CD14-positive monocyte (primary cell): ENCODE measurements around the gene MYOZ2. TPM values are rescaled to one million over a fixed set of nuclear protein-coding genes. Genes with fewer than 3 reads are reported as not detected.

Experiments used
- DNase-seq, 3 donors: peaks; one replicate each; pipeline ENCODE4 v3.0.0-alpha.2; 2011 to 2022
- H2AFZ ChIP-seq: 2 replicates; pipeline ENCODE4 v1.6.0; 2012; ENCODE audit warnings: mild to moderate bottlenecking, low read depth, low read length, inconsistent platforms; ENCODE audit not compliant: insufficient read depth, poor library complexity, severe bottlenecking
- H3K27ac ChIP-seq, 2 donors: 1 replicate in 1 of 2; 2 replicates in 1 of 2; pipeline ENCODE4 v1.5.1; 2012 to 2013; ENCODE audit warnings: low read length in 2 of 2, control low read depth in 1 of 2, inconsistent platforms in 1 of 2, low read depth in 1 of 2, mild to moderate bottlenecking in 1 of 2
- H3K27me3 ChIP-seq, 2 donors: one replicate each; pipeline versions ENCODE4 v1.6.0 to v1.6.1; 2011 to 2013; ENCODE audit warnings: low read length in 2 of 2; ENCODE audit not compliant: control insufficient read depth in 2 of 2, insufficient read depth in 2 of 2
- H3K36me3 ChIP-seq, 2 donors: replicated peaks in 1 of 2; 1 replicate in 1 of 2; 2 replicates in 1 of 2; pipeline versions ENCODE4 v1.5.1 to v1.6.1; 2012 to 2013; ENCODE audit warnings: low read length in 2 of 2, control low read depth in 1 of 2, inconsistent platforms in 1 of 2, mild to moderate bottlenecking in 1 of 2; ENCODE audit not compliant: insufficient read depth in 2 of 2, control insufficient read depth in 1 of 2
- H3K4me1 ChIP-seq, 2 donors: 1 replicate in 1 of 2; 2 replicates in 1 of 2; pipeline versions ENCODE4 v1.5.1 to v1.6.1; 2012 to 2013; ENCODE audit warnings: low read length in 2 of 2, control low read depth in 1 of 2, inconsistent platforms in 1 of 2, mild to moderate bottlenecking in 1 of 2, moderate library complexity in 1 of 2; ENCODE audit not compliant: insufficient read depth in 2 of 2, control insufficient read depth in 1 of 2
- H3K4me2 ChIP-seq: replicated peaks from 2 replicates; pipeline ENCODE3; 2012; ENCODE audit warnings: low read length, moderate library complexity, mild to moderate bottlenecking; ENCODE audit not compliant: poor library complexity, severe bottlenecking; ENCODE audit errors: extremely low read depth
- H3K4me3 ChIP-seq, 3 experiments: fragments of 200-600 bp in 1 of 3; sonication (generic) in 1 of 3; replicated peaks in 1 of 3; 1 replicate in 2 of 3; 2 replicates in 1 of 3; pipeline ENCODE4 v1.5.1; 2011 to 2013; ENCODE audit warnings: low read length in 3 of 3, mild to moderate bottlenecking in 3 of 3, control low read depth in 2 of 3, low read depth in 2 of 3, inconsistent platforms in 1 of 3, moderate library complexity in 1 of 3
- H3K79me2 ChIP-seq: 2 replicates; pipeline ENCODE4 v1.6.0; 2012; ENCODE audit warnings: mild to moderate bottlenecking, control low read depth, inconsistent platforms, low read length, moderate library complexity; ENCODE audit not compliant: insufficient read depth
- H3K9ac ChIP-seq: 2 replicates; pipeline ENCODE4 v1.6.0; 2017; ENCODE audit warnings: low read length, mild to moderate bottlenecking; ENCODE audit not compliant: insufficient read depth, poor library complexity, severe bottlenecking
- H3K9me3 ChIP-seq, 2 donors: replicated peaks in 1 of 2; 1 replicate in 1 of 2; 2 replicates in 1 of 2; pipeline versions ENCODE4 v1.5.1 to v1.6.1; 2012 to 2013; ENCODE audit warnings: low read length in 2 of 2, control low read depth in 1 of 2; ENCODE audit not compliant: control insufficient read depth in 1 of 2, insufficient read depth in 1 of 2
- H4K20me1 ChIP-seq: 2 replicates; pipeline ENCODE4 v1.6.0; 2012; ENCODE audit warnings: mild to moderate bottlenecking, low read length, control low read depth, moderate library complexity; ENCODE audit not compliant: insufficient read depth
- H3K27ac Mint-ChIP-seq, 7 donors: one replicate each; pipeline ENCODE4 v1.8.0; 2020; ENCODE audit warnings: mild to moderate bottlenecking in 7 of 7, mixed read lengths in 7 of 7, moderate library complexity in 6 of 7, inconsistent platforms in 2 of 7
- H3K27me3 Mint-ChIP-seq, 3 donors: one replicate each; pipeline ENCODE4 v1.8.0; 2021 to 2022; ENCODE audit warnings: low read depth in 3 of 3, mild to moderate bottlenecking in 3 of 3, mixed read lengths in 3 of 3, moderate library complexity in 3 of 3, inconsistent platforms in 1 of 3
- H3K36me3 Mint-ChIP-seq, 2 donors: one replicate each; pipeline ENCODE4 v1.8.0; 2020; ENCODE audit warnings: mixed read lengths in 2 of 2, inconsistent platforms in 1 of 2, mild to moderate bottlenecking in 1 of 2
- H3K4me1 Mint-ChIP-seq: one replicate; pipeline ENCODE4 v1.8.0; 2020; ENCODE audit warnings: mild to moderate bottlenecking, mixed read lengths
- H3K4me3 Mint-ChIP-seq, 2 donors: one replicate each; pipeline ENCODE4 v1.8.0; 2020; ENCODE audit warnings: mild to moderate bottlenecking in 2 of 2, mixed read lengths in 2 of 2, moderate library complexity in 1 of 2
- H3K9me3 Mint-ChIP-seq, 7 donors: one replicate each; pipeline ENCODE4 v1.8.0; 2020 to 2022; ENCODE audit warnings: mixed read lengths in 7 of 7, mild to moderate bottlenecking in 6 of 7, moderate library complexity in 6 of 7, inconsistent platforms in 2 of 7
- WGBS: methylation state at CpG from one replicate; pipeline ENCODE4 v1.1.5; 2013; ENCODE audit warnings: missing lambda C conversion rate; ENCODE audit not compliant: insufficient coverage; 5-methylcytosine and 5-hydroxymethylcytosine counted together
- intact Hi-C, 2 donors: fragments of 100-400 bp; cut with micrococcal nuclease; formaldehyde crosslinking; loops; one replicate each; pipeline versions ENCODE4 v1.15.0 to v1.15.1; 2023
- polyA plus RNA-seq, 3 donors: library from polyadenylated mRNA; depleted of rRNA in 1 of 3; unstranded in 2 of 3; stranded (reverse) in 1 of 3; fragments of 300-500 nt in 2 of 3; fragments of >200 nt in 1 of 3; fragmentation: Illumina TruSeq in 2 of 3; gene quantifications; 1 replicate in 2 of 3; 2 replicates in 1 of 3; pipeline ENCODE4 v1.2.3, GENCODE V29; 2012 to 2021
- TF ChIP-seq, protein P1 (sequence below): fragments of 200-600 bp; IDR thresholded peaks from one replicate; pipeline ENCODE4 v1.8.0; 2022; ENCODE audit warnings: antibody characterized with exemption, mild to moderate bottlenecking

Gene MYOZ2
- polyA plus RNA-seq, 3 donors, result not detected

DNA sequence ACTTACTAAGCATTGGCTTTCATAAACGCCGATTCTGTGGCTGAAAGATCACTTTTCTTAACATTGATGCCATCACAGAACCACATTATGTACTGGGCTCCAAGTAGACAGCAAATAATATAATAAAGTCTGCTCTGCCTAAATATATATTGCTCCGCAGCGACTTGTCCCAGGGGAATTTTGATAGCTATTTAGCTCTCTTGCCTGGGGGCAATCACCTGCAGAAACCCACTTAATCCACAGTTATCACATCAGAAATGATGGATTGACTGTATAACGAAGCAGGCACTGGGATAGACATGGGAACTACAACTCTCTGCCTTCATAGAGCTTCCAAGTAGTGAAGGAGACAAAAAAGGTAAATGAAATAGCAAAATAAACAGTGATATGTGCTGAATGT lies 48.0 kb upstream of the MYOZ2 start:
- Mint-ChIP-seq H3K27me3 (peaks cover 0 to 1% (median 0%) of the 10 kb centered on the region in 3 donors), H3K4me3 (no peak overlapping the region), H3K27ac (no peak overlapping the region), H3K9me3 (no peaks in the 10 kb centered on the region), H3K36me3 (no peaks in the 10 kb centered on the region), H3K4me1 (no peaks in the 10 kb centered on the region)
- WGBS, result no CpG with 5 or more reads among the region's 5 CpGs
- no peaks in the 10 kb centered on the region for H3K9me3 ChIP-seq
- intact Hi-C loops, result no loop called here
- no peak overlapping the region for H3K27ac ChIP-seq
- DNase-seq, result no peak
- no peak overlapping the region for H3K9ac ChIP-seq
- H4K20me1 ChIP-seq, result no peaks in the 10 kb centered on the region
- TF ChIP-seq, protein P1, sequence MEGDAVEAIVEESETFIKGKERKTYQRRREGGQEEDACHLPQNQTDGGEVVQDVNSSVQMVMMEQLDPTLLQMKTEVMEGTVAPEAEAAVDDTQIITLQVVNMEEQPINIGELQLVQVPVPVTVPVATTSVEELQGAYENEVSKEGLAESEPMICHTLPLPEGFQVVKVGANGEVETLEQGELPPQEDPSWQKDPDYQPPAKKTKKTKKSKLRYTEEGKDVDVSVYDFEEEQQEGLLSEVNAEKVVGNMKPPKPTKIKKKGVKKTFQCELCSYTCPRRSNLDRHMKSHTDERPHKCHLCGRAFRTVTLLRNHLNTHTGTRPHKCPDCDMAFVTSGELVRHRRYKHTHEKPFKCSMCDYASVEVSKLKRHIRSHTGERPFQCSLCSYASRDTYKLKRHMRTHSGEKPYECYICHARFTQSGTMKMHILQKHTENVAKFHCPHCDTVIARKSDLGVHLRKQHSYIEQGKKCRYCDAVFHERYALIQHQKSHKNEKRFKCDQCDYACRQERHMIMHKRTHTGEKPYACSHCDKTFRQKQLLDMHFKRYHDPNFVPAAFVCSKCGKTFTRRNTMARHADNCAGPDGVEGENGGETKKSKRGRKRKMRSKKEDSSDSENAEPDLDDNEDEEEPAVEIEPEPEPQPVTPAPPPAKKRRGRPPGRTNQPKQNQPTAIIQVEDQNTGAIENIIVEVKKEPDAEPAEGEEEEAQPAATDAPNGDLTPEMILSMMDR, result no peak
- no peak overlapping the region for H2AFZ ChIP-seq
- no peaks in the 10 kb centered on the region for H3K36me3 ChIP-seq
- no peak overlapping the region for H3K4me3 ChIP-seq
- no peak overlapping the region for H3K4me2 ChIP-seq
- H3K4me1 ChIP-seq, result no peaks in the 10 kb centered on the region
- H3K79me2 ChIP-seq, result no peaks in the 10 kb centered on the region
- no peaks in the 10 kb centered on the region for H3K27me3 ChIP-seq

- DNase-seq, result no peak
- WGBS, result no CpG with 5 or more reads among the region's 5 CpGs
- H3K9me3 Mint-ChIP-seq, result no peaks in the 10 kb centered on the region
- H3K9ac ChIP-seq, result no peak overlapping the region
- H2AFZ ChIP-seq, result no peak overlapping the region
- H3K27me3 ChIP-seq, result no peaks in the 10 kb centered on the region
- TF ChIP-seq, protein P1, result no peak
- no peaks in the 10 kb centered on the region for H3K4me1 ChIP-seq
- intact Hi-C loops, result no loop called here
- H3K27me3 Mint-ChIP-seq, result peaks cover 1 to 3% (median 1%) of the 10 kb centered on the region in 3 donors
- H3K79me2 ChIP-seq, result no peaks in the 10 kb centered on the region
- H3K36me3 ChIP-seq, result no peaks in the 10 kb centered on the region
- H3K27ac ChIP-seq, result no peak overlapping the region
- no peak overlapping the region for H3K4me3 Mint-ChIP-seq
- no peaks in the 10 kb centered on the region for H3K36me3 Mint-ChIP-seq
- no peaks in the 10 kb centered on the region for H3K4me1 Mint-ChIP-seq
- H3K4me2 ChIP-seq, result no peak overlapping the region
- H3K27ac Mint-ChIP-seq, result peak overlapping the region in 1 of 7 donors; percentile 46
- H3K9me3 ChIP-seq, result no peaks in the 10 kb centered on the region
- H3K4me3 ChIP-seq, result no peak overlapping the region
- no peaks in the 10 kb centered on the region for H4K20me1 ChIP-seq
Observed at GRCh38 chr4:119093042-119093827, 42.4 kb upstream of the MYOZ2 start.
